Uterus (tissue), 4 donors: ENCODE measurements around the gene FKBP9. TPM values are rescaled to one million over a fixed set of nuclear protein-coding genes. Genes with fewer than 3 reads are reported as not detected.

Experiments used
- DNase-seq, 2 donors: peaks; one replicate each; pipeline ENCODE4 v3.0.0-alpha.2; 2019 to 2020
- H3K27ac ChIP-seq, 2 donors: fragments of 200-600 bp; sonication (generic); 1 replicate in 1 of 2; 2 replicates in 1 of 2; pipeline ENCODE4 v1.5.1; 2016 to 2018
- H3K27me3 ChIP-seq, 2 donors: fragments of 200-600 bp; sonication (generic); one replicate each; pipeline ENCODE4 v1.5.1; 2018 to 2019; ENCODE audit warnings: control low read depth in 1 of 2
- H3K36me3 ChIP-seq, 2 donors: fragments of 200-600 bp; sonication (generic); one replicate each; pipeline ENCODE4 v1.5.1; 2019; ENCODE audit warnings: control low read depth in 1 of 2
- H3K4me1 ChIP-seq, 2 donors: fragments of 200-600 bp; sonication (generic); one replicate each; pipeline ENCODE4 v1.5.1; 2018 to 2019; ENCODE audit warnings: control low read depth in 1 of 2
- H3K4me3 ChIP-seq, 2 donors: fragments of 200-600 bp; sonication (generic); 1 replicate in 1 of 2; 2 replicates in 1 of 2; pipeline ENCODE4 v1.5.1; 2018 to 2019; ENCODE audit warnings: mild to moderate bottlenecking in 1 of 2
- H3K9me3 ChIP-seq, 2 donors: fragments of 200-600 bp; sonication (generic); one replicate each; pipeline ENCODE4 v1.5.1; 2019; ENCODE audit warnings: control low read depth in 1 of 2
- POLR2A ChIP-seq, 2 donors: fragments of 450-650 bp; IDR thresholded peaks; one replicate each; pipeline ENCODE4 v1.6.1; 2016; ENCODE audit warnings: antibody characterized with exemption in 2 of 2, mild to moderate bottlenecking in 1 of 2, moderate library complexity in 1 of 2
- intact Hi-C: fragments of 100-400 bp; cut with DNase I; formaldehyde crosslinking; loops from one replicate; pipeline ENCODE4 v1.15.1; 2023; ENCODE audit warnings: low total_unique reads
- small RNA-seq: library from RNA; depleted of rRNA; stranded (forward); fragments of <200 nt; gene quantifications from one replicate; pipeline ENCODE3, GENCODE V24; 2016
- total RNA-seq, 4 donors: library from RNA; depleted of rRNA in 3 of 4; stranded (reverse); fragments of >200 nt in 3 of 4; gene quantifications; one replicate each; pipeline versions ENCODE4 v1.1.0 to v1.2.4, GENCODE V29; 2014 to 2023
- TF ChIP-seq, protein P1 (sequence below), 4 experiments: fragments of 200-600 bp in 2 of 4; fragments of 450-650 bp in 2 of 4; sonication (generic) in 2 of 4; IDR thresholded peaks; one replicate each; pipeline ENCODE4 v1.5.1; 2016 to 2019; ENCODE audit warnings: antibody characterized with exemption in 4 of 4, mild to moderate bottlenecking in 2 of 4, moderate library complexity in 1 of 4
- donor health status: DM: yes; HTN: yes; CAD: no.

FKBP9 gene
- total RNA-seq, 4 donors from 2014 or later = 62.9 to 328 (median 215) TPM

DNA sequence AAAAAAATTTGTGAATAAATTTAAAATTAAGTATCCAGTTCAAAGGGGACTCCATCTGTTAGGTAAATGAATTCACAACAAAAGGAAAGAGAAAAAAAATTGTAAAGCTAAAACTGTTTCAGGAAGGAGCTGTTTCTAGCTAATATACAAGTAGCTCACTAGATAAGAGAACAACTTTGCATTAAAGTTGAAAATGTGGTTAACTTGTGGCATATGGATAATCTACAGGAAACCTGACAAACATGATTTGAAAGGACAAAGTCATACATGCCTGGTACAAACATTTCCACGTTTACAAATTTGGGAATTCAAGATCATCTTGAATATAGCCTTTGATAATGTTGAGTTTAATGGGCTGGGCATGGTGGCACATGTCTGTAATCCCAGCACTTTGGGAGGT is 96.5 kb downstream of the FKBP9 start:
- DNase-seq = no peak
- intact Hi-C loops = no loop called here
- H3K4me3 ChIP-seq = no peak overlapping the region
- H3K27me3 ChIP-seq = no peaks in the 10 kb centered on the region
- no peaks in the 10 kb centered on the region for H3K4me1 ChIP-seq
- H3K27ac ChIP-seq = no peak overlapping the region
- no peaks in the 10 kb centered on the region for H3K36me3 ChIP-seq
- no peaks in the 10 kb centered on the region for H3K9me3 ChIP-seq
- TF ChIP-seq, protein P1, sequence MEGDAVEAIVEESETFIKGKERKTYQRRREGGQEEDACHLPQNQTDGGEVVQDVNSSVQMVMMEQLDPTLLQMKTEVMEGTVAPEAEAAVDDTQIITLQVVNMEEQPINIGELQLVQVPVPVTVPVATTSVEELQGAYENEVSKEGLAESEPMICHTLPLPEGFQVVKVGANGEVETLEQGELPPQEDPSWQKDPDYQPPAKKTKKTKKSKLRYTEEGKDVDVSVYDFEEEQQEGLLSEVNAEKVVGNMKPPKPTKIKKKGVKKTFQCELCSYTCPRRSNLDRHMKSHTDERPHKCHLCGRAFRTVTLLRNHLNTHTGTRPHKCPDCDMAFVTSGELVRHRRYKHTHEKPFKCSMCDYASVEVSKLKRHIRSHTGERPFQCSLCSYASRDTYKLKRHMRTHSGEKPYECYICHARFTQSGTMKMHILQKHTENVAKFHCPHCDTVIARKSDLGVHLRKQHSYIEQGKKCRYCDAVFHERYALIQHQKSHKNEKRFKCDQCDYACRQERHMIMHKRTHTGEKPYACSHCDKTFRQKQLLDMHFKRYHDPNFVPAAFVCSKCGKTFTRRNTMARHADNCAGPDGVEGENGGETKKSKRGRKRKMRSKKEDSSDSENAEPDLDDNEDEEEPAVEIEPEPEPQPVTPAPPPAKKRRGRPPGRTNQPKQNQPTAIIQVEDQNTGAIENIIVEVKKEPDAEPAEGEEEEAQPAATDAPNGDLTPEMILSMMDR (IDR thresholded peaks at IDR 0.05) = no peak
- no peak for TF ChIP-seq POLR2A (IDR thresholded peaks at IDR 0.05)

DNA sequence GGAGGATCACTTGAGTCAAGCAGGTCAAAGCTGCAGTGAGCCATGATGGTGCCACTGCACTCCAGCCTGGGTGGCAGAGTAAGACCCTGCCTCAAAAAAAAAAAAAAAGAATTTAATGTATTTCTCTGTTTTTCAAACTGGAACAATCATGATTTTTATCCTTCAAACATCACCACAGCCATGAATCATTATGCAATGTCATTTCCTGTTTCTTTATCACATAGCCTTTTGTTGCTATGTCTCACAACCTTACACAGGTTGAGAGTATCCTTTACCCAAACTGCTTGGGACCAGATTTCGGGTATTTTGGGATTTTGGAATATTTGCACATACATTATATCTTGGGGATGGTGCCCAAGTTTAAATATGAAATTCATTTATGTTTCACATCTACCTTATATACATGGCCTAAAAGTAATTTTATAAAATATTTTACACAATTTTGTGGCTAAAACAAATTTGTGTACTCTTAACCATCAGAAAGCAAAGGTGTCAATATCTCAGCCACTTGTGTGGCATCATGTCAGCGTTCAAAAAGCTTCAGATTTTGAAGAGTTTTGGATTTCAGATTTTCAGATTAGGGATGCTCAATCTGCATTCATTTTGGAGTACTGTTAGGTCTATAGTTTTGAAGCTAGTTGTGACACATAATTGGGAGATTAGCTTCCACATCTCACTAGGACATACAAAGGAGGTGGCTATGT is 97.2 kb downstream of the FKBP9 start:
- Histone ChIP-seq H3K27me3 (no peaks in the 10 kb centered on the region), H3K9me3 (no peaks in the 10 kb centered on the region), H3K4me3 (no peak overlapping the region), H3K36me3 (no peaks in the 10 kb centered on the region), H3K27ac (no peak overlapping the region), H3K4me1 (no peaks in the 10 kb centered on the region)
- DNase-seq = no peak
- no peak for TF ChIP-seq POLR2A (IDR thresholded peaks at IDR 0.05)
- TF ChIP-seq, protein P1 (IDR thresholded peaks at IDR 0.05) = no peak
- intact Hi-C loops = no loop called here

DNA sequence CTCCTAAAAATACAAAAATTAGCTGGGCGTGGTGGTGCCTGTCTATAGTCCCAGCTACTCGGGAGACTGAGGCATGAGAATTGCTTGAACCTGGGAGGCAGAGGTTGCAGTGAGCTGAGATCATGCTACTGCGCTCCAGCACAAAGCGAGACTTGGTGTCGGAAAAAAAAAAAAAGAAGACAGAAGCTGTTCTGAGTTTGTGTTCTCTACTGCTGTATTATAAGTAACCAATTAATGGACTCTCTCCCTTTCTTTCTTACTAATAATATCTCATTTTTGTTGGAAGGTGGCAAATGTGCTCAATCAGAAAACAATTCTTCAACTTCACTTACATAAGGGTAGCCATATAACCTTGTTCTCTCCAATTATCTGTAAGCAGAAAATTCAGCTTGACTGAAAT is 97.9 kb downstream of the FKBP9 start:
- no peak overlapping the region for H3K4me3 ChIP-seq
- TF ChIP-seq, protein P1 (IDR thresholded peaks at IDR 0.05) = no peak
- no peak for TF ChIP-seq POLR2A (IDR thresholded peaks at IDR 0.05)
- H3K27me3 ChIP-seq = no peaks in the 10 kb centered on the region
- H3K36me3 ChIP-seq = no peaks in the 10 kb centered on the region
- no peak overlapping the region for H3K27ac ChIP-seq
- no peaks in the 10 kb centered on the region for H3K9me3 ChIP-seq
- intact Hi-C loops = no loop called here
- no peak for DNase-seq
- peaks cover 0 to 3% of the 10 kb centered on the region in 2 donors for H3K4me1 ChIP-seq

Small RNA genes lying within 50 kb of the gene (small RNA-seq; reads per million reads assigned to genes)
- not detected for gene AC083863.1
- not detected for gene RN7SL505P
- gene RNU6-388P = not detected
- not detected for gene RPS29P14

Other genes starting within 250 kb of the FKBP9 start
- 10 to 100 TPM; 14.1 to 96.1 (median 38.9) TPM for gene KBTBD2, start 65.7 kb upstream of the FKBP9 start, total RNA-seq
- 10 to 100 TPM; 21.3 to 50.2 (median 42.1) TPM for gene NT5C3A, start 105.3 kb downstream of the FKBP9 start, total RNA-seq
- 10 to 100 TPM in 2 of 4 donors, 1 to 10 TPM in 2; 1.2 to 55.8 (median 13.7) TPM for gene RP9, start 152.0 kb downstream of the FKBP9 start, total RNA-seq
- gene BBS9, start 172.1 kb downstream of the FKBP9 start, total RNA-seq = 10 to 100 TPM; 24.1 to 77.4 (median 39.4) TPM